H9 (cell line): ENCODE results near the gene GJB2. TPM values are rescaled to one million over a fixed set of nuclear protein-coding genes. Genes with fewer than 3 reads are reported as not detected.

ENCODE experiments used
- DNase-seq: peaks from one replicate; pipeline ENCODE4 v3.0.0-alpha.2; 2017
- H2AFZ ChIP-seq: one replicate; pipeline ENCODE4 v1.6.1; 2013; ENCODE audit warnings: mild to moderate bottlenecking, low read length, control low read depth, moderate library complexity
- H2AK5ac ChIP-seq: 2 replicates; pipeline ENCODE4 v1.6.1; 2013; ENCODE audit warnings: low read length, control low read depth, mixed read lengths; ENCODE audit not compliant: insufficient read length
- H2BK120ac ChIP-seq: one replicate; pipeline ENCODE4 v1.6.1; 2013; ENCODE audit warnings: low read depth, mild to moderate bottlenecking, low read length, control low read depth, inconsistent platforms; ENCODE audit not compliant: poor library complexity, severe bottlenecking
- H2BK12ac ChIP-seq: 2 replicates; pipeline ENCODE4 v1.6.1; 2013; ENCODE audit warnings: low read length, control low read depth, mixed read lengths, low read depth; ENCODE audit not compliant: insufficient read length
- H2BK15ac ChIP-seq: 2 replicates; pipeline ENCODE4 v1.6.1; 2013; ENCODE audit warnings: low read depth, low read length, control low read depth
- H2BK20ac ChIP-seq: one replicate; pipeline ENCODE4 v1.6.1; 2013; ENCODE audit warnings: low read depth, mild to moderate bottlenecking, low read length, control low read depth, inconsistent platforms; ENCODE audit not compliant: poor library complexity, severe bottlenecking
- H2BK5ac ChIP-seq: 2 replicates; pipeline ENCODE4 v1.6.1; 2013; ENCODE audit warnings: low read length, control low read depth, mixed read lengths; ENCODE audit not compliant: insufficient read length
- H3K14ac ChIP-seq: 2 replicates; pipeline ENCODE4 v1.6.1; 2013; ENCODE audit warnings: low read length, control low read depth; ENCODE audit not compliant: insufficient read depth
- H3K18ac ChIP-seq: 2 replicates; pipeline ENCODE4 v1.6.1; 2013; ENCODE audit warnings: low read depth, mild to moderate bottlenecking, mixed read lengths, low read length, control low read depth; ENCODE audit not compliant: insufficient read length
- H3K23ac ChIP-seq: 2 replicates; pipeline ENCODE4 v1.6.1; 2013; ENCODE audit warnings: low read length, control low read depth, mixed read lengths, low read depth; ENCODE audit not compliant: insufficient read length
- H3K23me2 ChIP-seq: 2 replicates; pipeline ENCODE4 v1.6.1; 2013; ENCODE audit warnings: low read depth, mild to moderate bottlenecking, mixed read lengths, low read length, control low read depth; ENCODE audit not compliant: insufficient read length, poor library complexity, severe bottlenecking
- H3K27ac ChIP-seq: 2 replicates; pipeline ENCODE4 v1.5.1; 2013; ENCODE audit warnings: low read length, control low read depth, mixed read lengths, low read depth; ENCODE audit not compliant: insufficient read length
- H3K27me3 ChIP-seq: 2 replicates; pipeline ENCODE4 v1.6.1; 2013; ENCODE audit warnings: low read length, control low read depth, inconsistent platforms; ENCODE audit not compliant: insufficient read depth
- H3K4ac ChIP-seq: 2 replicates; pipeline ENCODE4 v1.6.1; 2013; ENCODE audit warnings: low read depth, mild to moderate bottlenecking, control low read depth, inconsistent platforms, low read length, moderate library complexity
- H3K4me1 ChIP-seq: 2 replicates; pipeline ENCODE4 v1.6.1; 2013; ENCODE audit warnings: low read length, control low read depth, inconsistent platforms; ENCODE audit not compliant: insufficient read depth
- H3K4me2 ChIP-seq: 2 replicates; pipeline ENCODE4 v1.6.1; 2013; ENCODE audit warnings: low read length, control low read depth, mixed read lengths; ENCODE audit not compliant: insufficient read length, insufficient read depth
- H3K56ac ChIP-seq: 2 replicates; pipeline ENCODE4 v1.6.1; 2013; ENCODE audit warnings: low read depth, mild to moderate bottlenecking, mixed read lengths, low read length, control low read depth; ENCODE audit not compliant: insufficient read length
- H3K79me1 ChIP-seq: 2 replicates; pipeline ENCODE4 v1.6.1; 2013; ENCODE audit warnings: low read depth, mild to moderate bottlenecking, moderate library complexity, low read length, control low read depth, inconsistent platforms; ENCODE audit not compliant: insufficient read depth, poor library complexity, severe bottlenecking
- H3K79me2 ChIP-seq: 2 replicates; pipeline ENCODE4 v1.6.1; 2013; ENCODE audit warnings: low read length, control low read depth, inconsistent platforms; ENCODE audit not compliant: insufficient read depth
- H3K9ac ChIP-seq: 2 replicates; pipeline ENCODE4 v1.6.1; 2013; ENCODE audit warnings: low read length, control low read depth, mixed read lengths; ENCODE audit not compliant: insufficient read length; ENCODE audit errors: extremely low read depth
- H3K9me3 ChIP-seq: one replicate; pipeline ENCODE4 v1.6.1; 2013; ENCODE audit warnings: low read depth, low read length, inconsistent platforms; ENCODE audit not compliant: control insufficient read depth
- H3T11ph ChIP-seq: one replicate; pipeline ENCODE4 v1.6.1; 2013; ENCODE audit warnings: mild to moderate bottlenecking, low read length, control low read depth, inconsistent platforms
- H4K20me1 ChIP-seq: one replicate; pipeline ENCODE4 v1.6.1; 2013; ENCODE audit not compliant: control insufficient read depth, insufficient read length, insufficient read depth
- H4K5ac ChIP-seq: 2 replicates; pipeline ENCODE4 v1.6.1; 2013; ENCODE audit warnings: low read depth, mild to moderate bottlenecking, mixed read lengths, low read length, control low read depth; ENCODE audit not compliant: insufficient read length
- H4K8ac ChIP-seq: replicated peaks from 2 replicates; pipeline ENCODE4 v1.6.1; 2013; ENCODE audit warnings: low read length, control low read depth, mixed read lengths, low read depth; ENCODE audit not compliant: insufficient read length
- H4K91ac ChIP-seq: 2 replicates; pipeline ENCODE4 v1.6.1; 2013; ENCODE audit warnings: low read depth, mild to moderate bottlenecking, moderate library complexity, mixed read lengths, low read length, control low read depth; ENCODE audit not compliant: insufficient read length
- H3K27ac Mint-ChIP-seq, 3 experiments: 2 replicates in 2 of 3; 3 replicates in 1 of 3; pipeline ENCODE4 v1.8.0; 2020 to 2021; ENCODE audit warnings: mixed read lengths in 3 of 3, mild to moderate bottlenecking in 1 of 3, moderate library complexity in 1 of 3
- H3K27me3 Mint-ChIP-seq: 2 replicates; pipeline ENCODE4 v1.8.0; 2021; ENCODE audit warnings: low read depth, mild to moderate bottlenecking, moderate library complexity, mixed read lengths
- H3K36me3 Mint-ChIP-seq, 3 experiments: 2 replicates in 2 of 3; 3 replicates in 1 of 3; pipeline ENCODE4 v1.8.0; 2020 to 2021; ENCODE audit warnings: low read depth in 3 of 3, mixed read lengths in 3 of 3; ENCODE audit not compliant: insufficient read depth in 1 of 3
- H3K4me1 Mint-ChIP-seq, 2 experiments: 2 replicates each; pipeline ENCODE4 v1.8.0; 2020; ENCODE audit warnings: mixed read lengths in 2 of 2
- H3K4me3 Mint-ChIP-seq, 2 experiments: 2 replicates in 1 of 2; 3 replicates in 1 of 2; pipeline ENCODE4 v1.8.0; 2020 to 2021; ENCODE audit warnings: mild to moderate bottlenecking in 2 of 2, mixed read lengths in 2 of 2, moderate library complexity in 1 of 2
- H3K9me3 Mint-ChIP-seq, 2 experiments: 2 replicates in 1 of 2; 3 replicates in 1 of 2; pipeline ENCODE4 v1.8.0; 2020; ENCODE audit warnings: mild to moderate bottlenecking in 2 of 2, mixed read lengths in 2 of 2, moderate library complexity in 1 of 2
- CTCF ChIP-seq: fragments of 200-600 bp; sonication (generic); conservative IDR thresholded peaks from 3 replicates; pipeline ENCODE4 v1.8.0; 2021; ENCODE audit warnings: antibody characterized with exemption, mild to moderate bottlenecking
- WGBS: extraction: QIAGEN DNeasy Blood & Tissue Kit; methylation state at CpG from one replicate; pipeline ENCODE4 v1.1.7; 2013; ENCODE audit warnings: missing lambda C conversion rate, low lambda C conversion rate, mixed read lengths; ENCODE audit not compliant: insufficient read length; ENCODE audit errors: extremely low coverage; 5-methylcytosine and 5-hydroxymethylcytosine counted together
- total RNA-seq: library from RNA; stranded (reverse); gene quantifications from 2 replicates; pipeline ENCODE4 v1.2.1, GENCODE V29; 2021

The GJB2 gene
- total RNA-seq, 1 experiment from 2014 or later = 0.28 TPM

DNA sequence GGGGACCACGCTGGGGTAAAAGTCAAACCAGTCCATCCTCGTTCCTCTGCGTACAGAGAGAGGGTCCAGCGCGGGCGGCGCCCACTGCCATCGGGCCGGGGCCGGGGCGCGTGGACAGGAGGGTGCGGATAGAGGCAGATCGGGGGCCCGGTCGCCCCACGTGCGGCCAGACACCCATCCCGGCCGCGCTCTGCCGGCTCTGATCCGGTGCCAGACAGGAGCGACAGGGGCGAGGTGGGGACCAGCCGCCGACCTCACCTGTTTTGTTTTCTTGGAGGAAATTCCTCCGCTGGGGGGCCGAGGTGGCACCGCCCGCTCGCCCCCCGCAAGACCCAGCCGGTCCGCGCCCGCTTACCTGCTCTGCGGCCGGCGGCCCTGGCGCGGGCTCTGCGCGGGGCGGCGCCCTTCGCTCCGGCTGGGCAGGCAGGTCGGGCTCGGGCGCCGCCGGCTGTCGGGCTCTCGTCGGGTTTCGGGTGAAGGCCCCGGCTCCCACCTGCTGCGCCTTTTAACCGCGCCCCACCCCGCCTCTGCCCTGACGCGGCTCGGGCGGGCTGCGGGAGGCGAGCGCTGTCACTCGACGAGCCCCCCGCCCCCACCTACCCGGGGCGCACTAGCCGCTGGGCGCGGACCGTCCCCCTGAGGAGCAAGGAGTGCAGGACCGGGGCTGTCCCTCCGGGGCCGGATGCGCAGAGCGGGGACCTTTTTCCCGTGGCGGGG, 39.3 kb upstream of the GJB2 start, which contains the start of gene GJB6:
Gene GJB6 (minus strand): TSS at position 481 of the 717 bp plus-strand sequence. CDS start 8,839 bp downstream, outside the sequence.
- DNase-seq = peak; percentile 48
- Histone ChIP-seq H4K91ac (no peak within 1 kb of the TSS), H3K4me2 (peak within 1 kb of the TSS; percentile 79), H3K79me1 (no peaks in the 10 kb centered on the region), H3K27me3 (peaks cover 37% of the 10 kb centered on the region), H3K4ac (no peak within 1 kb of the TSS), H3K56ac (no peak within 1 kb of the TSS), H3K79me2 (no peaks in the 10 kb centered on the region), H2BK15ac (no peak within 1 kb of the TSS), H3K23me2 (peaks cover 11% of the 10 kb centered on the region), H3T11ph (no peak within 1 kb of the TSS), H2AFZ (no peak within 1 kb of the TSS), H2AK5ac (no peak within 1 kb of the TSS), H3K23ac (no peak within 1 kb of the TSS), H3K9me3 (no peaks in the 10 kb centered on the region), H3K14ac (no peak within 1 kb of the TSS; the same call in 1 of the 2 replicates), H3K9ac (no peak within 1 kb of the TSS), H3K4me1 (no peaks in the 10 kb centered on the region), H3K18ac (no peak within 1 kb of the TSS), H2BK5ac (no peak within 1 kb of the TSS), H4K5ac (no peak within 1 kb of the TSS), H2BK12ac (no peak within 1 kb of the TSS), H4K20me1 (no peaks in the 10 kb centered on the region), H4K8ac (no peak within 1 kb of the TSS), H2BK120ac (no peak within 1 kb of the TSS), H2BK20ac (no peak within 1 kb of the TSS), H3K27ac (no peak within 1 kb of the TSS)
- Mint-ChIP-seq H3K36me3 (no peaks in the 10 kb centered on the region), H3K9me3 (peaks cover 0 to 2% of the 10 kb centered on the region in 2 experiments; a peak in 1 of 5 replicates), H3K27me3 (peaks cover 97% of the 10 kb centered on the region), H3K4me1 (peaks cover 9 to 10% of the 10 kb centered on the region in 2 experiments), H3K4me3 (peak within 1 kb of the TSS; percentile 56 to 79), H3K27ac (no peak within 1 kb of the TSS)
- WGBS = no CpG with 5 or more reads among the region's 85 CpGs
- TF ChIP-seq CTCF = no peak
